HG03066 (cell line): Measurements from ENCODE around the gene CHCHD6.

Experiments
- ATAC-seq: cut with Tn5 transposase; IDR thresholded peaks from one replicate; pipeline ENCODE4 v1.9.1; 2021; ENCODE audit warnings: low read depth; ENCODE audit not compliant: unreplicated experiment

The CHCHD6 gene

DNA sequence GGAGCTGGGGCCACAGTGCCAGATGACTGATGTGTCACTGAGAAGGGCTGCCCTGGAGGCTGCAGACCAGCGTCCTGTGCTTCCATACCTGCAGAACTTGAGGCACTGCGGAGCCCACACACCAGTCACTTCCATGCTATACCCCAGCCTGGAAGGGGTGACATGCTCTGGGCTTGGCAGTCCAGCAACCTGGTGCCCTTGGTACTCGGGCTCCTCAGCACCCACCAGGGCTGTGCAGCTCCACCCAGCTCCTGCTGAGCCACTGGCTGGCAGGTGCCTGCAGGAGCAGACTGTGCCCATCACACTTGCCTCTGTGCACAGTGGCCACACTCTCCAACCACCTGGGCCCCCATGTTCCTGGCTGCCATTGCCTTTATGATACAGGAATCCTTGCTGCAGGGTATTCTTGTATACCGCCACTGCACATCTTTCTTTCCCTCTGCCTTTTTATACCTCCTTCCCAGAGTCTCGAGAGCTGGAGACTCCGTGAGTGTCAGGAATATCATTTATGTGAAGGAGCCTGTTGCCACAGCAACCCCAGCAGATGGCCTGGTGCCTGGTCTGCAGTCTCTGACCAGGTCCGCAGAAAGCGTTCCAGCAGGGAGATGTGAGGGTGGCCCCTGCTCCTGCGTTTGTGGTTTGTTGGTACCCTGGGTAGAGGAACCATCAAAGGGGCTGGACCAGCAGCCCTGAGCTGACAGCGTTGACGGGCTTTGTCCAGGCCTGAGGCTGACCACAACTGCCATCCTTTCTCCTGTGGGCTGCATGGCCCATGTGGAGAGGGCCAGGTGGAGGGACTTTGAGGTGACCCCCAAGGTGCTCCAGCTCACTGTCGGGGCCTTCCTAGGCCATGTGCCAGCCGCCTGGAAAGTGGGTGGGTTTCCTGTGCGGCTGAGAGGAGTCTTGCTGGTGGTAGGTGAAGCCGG, 185.5 kb downstream of the CHCHD6 start:
- no peak for ATAC-seq

DNA sequence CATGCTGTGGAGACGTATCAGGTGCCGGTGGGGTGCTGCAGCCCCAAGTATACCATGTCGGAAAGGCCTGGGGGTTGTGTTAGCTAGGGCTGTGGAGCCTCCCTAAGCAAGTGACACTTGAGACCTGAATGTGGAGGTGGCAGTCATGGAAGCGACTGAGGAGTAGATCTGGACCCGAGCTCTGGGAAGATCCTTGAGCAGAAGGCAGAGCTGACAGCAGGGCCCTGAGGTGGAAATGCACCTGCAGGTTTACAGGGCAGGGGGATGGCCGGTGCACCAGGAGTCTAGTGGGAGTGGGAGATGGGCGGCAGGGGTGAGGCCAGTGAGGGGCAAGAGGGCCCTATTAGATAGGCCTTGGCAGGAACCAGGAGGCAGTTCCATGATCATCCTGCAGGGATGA, 187.1 kb downstream of the CHCHD6 start:
- ATAC-seq, result no peak

DNA sequence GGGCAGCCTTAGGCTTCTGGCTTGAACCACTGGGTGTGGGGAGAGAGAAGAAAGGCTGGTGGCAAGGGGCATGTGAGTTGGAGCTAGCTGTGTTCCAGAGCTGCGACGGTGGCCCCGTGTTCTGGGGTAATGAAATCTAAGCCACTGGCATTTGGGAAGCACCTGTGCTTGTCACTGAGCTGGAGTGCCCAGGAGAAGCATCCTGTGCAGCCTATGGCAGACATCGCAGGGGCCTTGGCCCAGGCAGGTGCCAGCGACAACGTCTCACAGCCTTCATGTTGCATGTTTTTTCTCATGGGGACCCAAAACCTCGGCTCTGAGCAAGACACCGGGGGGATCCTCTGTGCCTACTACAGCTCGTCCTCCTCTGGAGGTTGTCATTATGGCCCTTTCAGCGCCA, 187.8 kb downstream of the CHCHD6 start:
- ATAC-seq, result no peak

DNA sequence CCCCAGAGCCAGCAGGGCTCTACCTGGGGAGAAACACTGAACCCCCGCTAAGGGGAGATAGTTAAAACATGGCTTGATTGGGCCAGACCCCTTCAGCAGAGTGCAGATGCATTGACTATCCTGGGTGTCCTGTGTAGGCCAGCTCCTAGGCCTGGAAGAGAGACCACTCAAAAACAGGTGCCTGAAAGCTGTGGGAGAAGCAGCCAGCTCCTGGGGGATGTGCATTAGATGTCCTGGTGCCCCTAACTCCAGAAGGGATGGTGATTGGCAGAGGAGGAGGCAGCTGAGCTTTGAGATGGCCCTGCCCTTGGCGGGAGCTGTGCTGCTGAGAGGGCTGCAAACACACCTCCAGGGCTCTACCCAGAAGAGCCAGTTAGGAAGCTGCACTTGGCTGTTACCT, 189.6 kb downstream of the CHCHD6 start:
- no peak for ATAC-seq

DNA sequence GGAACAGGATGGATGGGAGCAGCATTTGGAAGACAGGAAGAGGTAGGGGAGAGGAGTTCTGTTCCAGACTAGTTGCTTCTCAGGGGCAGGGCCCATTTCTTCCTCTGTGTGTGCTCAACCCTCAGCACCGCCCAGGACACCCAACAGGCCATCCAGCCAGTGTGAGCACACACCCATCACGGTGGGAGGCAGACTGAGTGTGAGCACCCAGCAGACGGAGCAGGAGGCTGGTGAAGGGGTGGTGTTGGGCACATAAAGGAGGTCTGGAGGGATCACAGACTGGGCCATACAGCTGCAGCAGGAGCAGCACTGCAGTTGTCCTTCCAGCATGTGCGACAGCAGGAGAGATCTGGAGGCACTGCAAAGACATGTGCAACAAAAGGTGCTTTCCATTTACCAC, 190.4 kb downstream of the CHCHD6 start:
- no peak for ATAC-seq

DNA sequence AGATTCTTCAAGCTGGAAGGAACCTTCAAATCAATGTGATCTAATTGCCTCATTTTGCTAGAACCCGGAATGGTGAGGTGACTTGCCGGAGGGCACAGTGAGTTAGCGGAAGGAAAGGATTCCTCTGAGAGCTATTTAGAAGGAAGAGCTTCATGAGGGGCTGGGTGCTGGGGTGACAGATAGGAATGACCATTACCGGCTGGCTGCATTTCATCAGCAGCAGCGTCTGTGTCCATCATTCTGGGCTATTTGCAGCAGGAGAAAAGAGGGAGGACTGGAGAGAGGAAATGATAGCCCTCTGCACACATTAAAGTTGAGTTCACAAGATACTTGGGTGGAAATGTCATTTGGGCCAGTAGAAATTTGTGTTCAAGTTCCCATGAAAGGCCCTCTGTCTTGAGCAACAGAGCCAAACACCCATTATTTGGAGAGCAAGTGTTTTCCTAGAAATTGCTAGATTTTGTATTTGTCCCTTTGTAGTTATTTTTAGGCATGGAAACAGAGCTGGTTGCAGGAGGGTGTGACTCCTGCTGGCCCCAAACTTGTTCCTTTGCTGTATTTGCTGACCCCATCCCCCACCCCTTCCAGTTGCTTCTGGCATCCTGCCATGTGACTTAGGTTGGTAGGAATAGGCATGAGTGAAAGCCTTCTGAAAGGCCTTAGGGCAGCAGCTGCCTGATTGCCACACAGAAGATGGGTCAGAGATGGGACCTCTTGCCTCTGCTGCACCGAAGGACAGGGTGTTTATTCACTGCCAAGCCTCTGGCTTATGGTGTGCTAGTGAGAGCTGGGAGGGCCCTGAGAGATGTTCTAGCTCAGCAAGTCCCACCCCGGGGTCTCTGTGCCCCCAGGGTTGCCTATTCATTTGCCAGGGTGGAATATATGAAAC, 191.4 kb downstream of the CHCHD6 start:
- ATAC-seq, result no peak

DNA sequence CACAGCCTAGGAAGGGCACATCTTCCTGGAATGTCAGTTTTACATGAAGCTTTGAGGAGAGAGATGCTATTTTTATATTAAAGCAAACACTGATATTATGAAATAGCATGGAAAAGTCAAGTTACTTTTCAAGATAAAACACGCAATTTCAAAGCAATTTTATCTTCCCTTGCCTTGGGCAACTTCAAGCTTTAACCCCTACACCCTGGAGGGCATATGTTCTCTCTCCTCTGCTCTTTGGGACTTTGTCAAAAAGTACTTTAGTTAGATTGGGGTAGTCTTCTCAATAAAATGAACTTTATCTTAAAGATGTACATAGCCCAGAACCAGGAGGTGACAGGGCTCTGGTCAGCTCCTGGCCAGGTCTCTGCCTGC, 192.0 kb downstream of the CHCHD6 start:
- ATAC-seq, result no peak

DNA sequence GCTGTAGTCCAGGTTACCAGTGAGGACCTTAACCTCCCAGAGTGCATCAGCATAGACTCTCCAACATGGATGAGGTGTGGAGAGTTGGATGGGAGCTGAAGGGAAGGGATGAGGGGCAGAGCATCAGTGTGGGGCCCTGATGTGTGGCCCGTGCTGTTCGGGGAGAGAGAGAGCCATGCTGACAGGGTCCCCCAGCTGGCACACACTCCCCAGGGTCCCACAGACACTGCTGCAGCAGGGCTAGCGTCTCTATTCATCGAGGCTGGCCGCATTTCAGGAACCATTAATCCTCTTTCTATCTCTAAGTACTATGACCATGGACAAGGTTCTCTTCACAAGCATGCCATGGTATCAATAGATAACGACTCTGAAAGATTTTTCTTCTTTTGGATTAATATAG, 192.9 kb downstream of the CHCHD6 start:
- no peak for ATAC-seq

DNA sequence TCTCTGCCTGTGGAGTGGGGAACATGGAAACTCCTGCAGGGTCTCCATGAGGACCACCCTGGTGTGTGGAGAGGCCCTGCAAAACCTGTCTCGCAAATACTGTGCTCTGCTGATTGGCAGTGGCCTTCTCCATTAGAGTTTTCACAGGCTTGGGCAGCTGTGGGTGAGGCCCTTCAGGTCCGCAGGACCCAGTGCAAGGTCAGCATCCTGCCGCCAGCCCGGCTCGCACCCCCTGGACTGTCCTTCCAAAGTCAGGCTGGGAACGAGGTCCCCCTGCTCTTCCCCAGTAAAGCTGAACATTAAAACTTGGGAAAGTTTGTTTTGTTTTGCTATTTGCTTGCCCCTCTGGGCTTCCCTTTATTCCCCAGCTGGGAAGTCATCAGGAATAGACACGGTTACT, 193.9 kb downstream of the CHCHD6 start:
- no peak for ATAC-seq

DNA sequence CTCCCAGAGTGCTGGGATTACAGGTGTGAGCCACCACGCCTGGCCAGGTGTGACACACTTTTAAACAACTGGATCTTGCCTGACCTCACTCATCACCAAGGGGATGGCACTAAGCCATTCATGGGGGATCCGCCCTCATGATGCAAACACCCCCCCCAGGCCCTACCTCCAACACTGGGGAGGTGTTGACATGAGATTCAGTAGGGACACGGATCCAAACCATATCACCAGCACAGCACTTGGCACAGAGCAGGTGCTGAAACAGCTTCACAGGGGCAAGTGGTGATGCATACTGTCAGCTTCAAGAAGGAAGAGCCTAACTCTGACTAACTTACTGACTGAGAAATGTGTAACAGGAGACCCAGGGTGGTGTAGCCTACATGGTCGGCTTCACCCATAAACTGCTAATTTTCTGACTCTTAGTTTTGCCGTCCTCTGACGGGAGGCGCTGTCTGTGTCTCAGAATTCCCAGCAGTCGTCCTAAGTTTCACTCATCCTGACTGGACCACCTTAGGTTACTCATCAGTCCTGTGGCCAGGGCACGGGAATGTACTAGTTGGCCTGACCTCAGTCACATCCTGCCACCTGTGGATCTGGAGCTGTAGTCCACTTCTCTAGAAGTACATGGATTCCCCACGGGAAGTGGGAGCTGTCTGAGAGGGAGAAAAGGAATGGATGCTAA, 197.0 kb downstream of the CHCHD6 start:
- no peak for ATAC-seq

DNA sequence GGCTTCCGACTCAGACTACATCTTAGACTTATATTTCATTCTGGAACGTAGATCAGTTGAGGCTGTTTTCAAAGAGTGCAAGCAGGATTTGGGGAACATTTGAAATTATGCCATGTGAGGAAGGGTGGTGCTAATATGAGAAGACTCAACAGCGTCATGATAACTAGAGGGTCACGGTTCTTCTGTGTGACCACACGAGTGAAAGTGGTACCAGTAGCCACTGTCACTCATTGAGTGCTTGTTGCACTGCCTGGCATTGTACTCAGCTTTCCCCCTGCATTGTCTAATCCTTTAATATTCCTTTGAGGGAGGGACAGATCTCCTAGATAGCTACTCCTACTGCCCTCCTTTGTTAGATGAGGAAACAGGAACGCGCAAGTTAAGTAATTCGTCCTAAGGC, 197.6 kb downstream of the CHCHD6 start:
- ATAC-seq, result no peak

DNA sequence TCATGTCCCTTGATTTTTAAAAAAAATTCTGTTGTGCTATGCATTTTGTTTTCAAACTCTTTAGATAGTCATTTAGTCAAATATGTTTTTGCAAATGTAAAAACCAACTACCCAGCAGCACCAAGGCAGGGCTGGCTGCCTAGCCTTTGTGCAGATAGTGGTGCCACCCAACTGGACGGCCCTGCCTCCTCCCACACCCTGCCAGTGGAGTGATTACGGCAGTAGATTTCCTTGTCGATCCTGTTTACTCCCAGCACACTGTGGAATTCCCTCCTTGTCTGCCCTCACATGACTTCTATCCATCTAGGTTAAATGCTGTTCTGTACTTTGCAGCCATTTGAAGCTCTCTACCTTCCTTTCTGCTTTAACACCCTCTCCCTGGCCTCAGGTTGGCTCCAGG, 199.5 kb downstream of the CHCHD6 start:
- ATAC-seq, result no peak

DNA sequence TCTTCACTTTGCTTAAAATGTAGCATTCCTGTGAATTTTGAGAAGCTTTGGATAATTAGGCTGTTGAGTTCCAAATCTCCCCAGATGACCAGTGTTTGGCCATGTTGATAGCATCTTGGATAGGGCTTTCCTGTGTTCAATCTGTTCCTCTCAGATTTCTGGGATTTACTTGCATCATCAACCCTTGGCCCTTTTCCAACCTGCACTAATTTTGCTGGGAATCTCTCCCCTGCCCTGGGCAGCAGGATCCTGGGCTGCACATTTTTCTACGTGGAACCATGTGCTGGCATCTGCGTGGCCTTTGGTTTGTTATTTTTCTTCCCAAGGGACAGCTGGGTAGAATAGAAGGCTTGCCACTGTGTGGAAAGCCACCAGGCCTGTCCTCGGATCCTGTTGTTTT, 203.5 kb downstream of the CHCHD6 start:
- no peak for ATAC-seq

DNA sequence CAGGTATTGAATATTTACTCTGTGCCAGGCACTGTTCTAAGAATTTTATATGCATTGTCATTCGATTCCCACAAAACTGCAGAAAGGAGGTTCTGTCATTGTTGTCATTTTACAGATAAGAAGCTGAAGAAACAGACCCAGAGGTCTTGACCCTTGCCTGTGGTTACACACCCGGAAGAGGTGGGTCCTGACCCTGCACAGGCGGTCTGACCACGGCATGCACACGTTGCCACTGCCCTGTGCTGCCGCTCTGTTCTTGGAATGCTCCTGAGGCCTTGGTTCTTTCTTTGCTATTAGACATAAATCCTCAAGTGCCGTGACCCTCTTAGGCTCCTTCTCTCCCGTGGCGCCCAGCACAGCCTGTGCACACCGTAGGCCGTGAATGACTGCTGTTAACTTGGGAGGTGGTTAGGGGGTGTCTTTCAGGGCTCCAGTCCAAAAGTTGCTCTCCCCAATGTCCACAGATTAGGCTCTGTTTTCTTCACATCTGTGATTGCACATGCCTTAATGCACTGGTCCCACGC, 204.8 kb downstream of the CHCHD6 start:
- no peak for ATAC-seq

DNA sequence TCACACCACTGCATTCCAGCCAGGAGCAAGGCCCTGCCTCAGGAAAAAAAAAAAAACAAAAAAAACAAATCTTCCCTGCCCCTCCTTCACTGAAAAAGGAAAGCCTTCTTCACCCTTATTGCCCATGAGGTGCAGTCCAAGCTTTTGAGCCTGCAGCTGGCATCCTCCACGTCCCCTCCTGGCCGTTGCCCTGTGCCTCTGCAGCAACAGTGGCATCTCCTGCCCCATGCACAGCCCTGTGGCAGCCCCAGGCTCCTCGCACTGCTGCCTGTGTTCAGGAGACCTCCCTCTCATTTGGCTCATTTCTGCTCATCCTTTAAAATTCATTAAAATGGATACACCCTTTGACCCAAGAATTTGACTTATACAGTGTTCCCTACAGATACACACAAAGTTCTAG, 206.2 kb downstream of the CHCHD6 start:
- ATAC-seq, result no peak

DNA sequence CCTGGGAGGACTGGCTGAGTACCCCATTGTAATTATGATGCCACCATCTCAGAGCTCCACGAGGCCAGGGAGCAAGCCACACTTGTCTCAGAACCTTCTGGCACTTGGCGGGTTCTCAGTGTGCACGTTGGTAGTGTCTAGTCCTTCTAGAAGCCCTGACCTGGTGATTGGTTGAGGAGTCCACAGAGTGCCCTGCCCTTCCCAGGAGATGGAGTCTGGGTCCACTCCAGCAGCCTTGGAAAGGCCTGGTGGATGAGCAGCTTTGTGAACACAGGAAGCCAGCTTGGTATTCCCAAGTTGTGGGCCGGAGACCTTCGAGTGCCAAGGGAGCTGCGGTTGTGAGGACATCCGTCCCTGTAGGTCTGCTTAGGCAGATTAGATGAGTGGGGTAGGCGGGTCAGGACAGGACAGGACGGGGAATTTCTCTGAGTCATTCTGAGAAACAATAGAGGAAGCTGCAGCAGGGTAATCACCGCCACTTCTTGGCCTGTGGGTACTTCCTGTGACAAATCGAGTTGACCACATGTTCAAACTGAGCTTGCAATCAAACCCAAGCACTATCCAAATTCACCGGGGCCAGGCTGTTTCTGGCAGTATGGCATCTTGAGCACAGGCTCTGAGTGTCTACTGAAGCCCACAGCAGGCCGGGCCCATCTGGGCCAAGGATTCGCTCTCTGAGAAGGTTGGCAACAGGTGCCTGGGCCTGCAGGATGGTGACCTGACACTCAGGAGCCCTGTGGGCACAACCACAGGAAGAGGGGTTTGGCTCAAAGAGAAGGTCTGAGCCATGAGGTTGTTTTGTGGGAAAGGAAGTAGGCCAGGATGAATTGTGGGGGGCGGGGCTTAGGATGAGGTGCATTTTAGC, 207.4 kb downstream of the CHCHD6 start:
- ATAC-seq, result peak; percentile 95

DNA sequence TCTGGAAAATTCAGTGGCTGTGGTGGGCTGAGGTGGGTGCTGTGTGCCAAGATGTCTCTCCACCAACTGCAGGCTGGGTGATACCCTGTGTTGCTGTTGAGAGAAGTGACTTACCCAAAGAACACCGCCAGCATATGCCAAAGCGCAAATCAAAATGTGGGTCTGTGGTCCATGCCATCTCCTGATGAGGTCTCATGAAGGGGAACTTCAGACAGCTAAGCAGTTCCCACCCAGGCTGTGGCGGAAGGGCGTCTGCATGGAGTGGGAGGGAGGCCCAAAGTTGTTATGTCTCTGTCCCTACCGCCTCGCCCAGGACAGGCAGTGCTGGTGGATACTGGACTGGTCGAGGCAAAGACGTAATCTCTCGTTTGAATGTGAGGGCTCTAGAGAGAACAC, 208.0 kb downstream of the CHCHD6 start:
- no peak for ATAC-seq

DNA sequence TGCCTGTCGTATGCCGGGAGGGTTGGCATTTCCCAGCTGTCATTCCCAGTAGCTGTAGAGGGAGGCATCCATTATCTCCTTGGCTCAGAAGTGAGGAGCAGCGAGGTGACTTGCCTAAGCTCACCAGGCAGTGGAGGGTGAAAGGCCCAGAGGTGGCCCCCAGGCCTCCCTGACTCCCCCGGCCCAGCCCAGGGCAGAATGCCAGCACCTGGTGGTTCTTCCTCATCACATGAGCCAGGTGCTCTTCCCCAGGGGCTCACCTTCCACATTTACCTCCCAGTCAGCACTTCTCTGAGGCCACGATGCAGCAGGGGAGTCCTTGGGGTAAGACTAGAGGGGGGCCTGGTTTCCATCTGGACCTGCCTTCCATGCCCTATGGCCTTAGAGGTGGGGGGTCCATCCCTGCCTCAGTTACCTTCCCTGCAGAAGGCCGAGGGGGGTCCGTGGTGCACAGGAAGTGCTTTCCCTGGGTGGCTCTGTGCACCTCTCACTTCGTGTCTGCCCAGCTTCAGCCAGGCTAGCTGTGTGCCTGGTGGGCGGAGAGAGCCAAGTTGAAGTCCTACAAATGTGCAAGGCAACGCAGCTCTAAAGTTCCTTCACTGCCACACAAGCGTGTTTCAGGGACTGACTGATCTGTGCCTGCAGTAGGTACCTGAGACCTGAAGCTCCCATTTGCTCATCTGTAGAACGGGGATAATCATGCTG, 208.6 kb downstream of the CHCHD6 start:
- ATAC-seq, result no peak

DNA sequence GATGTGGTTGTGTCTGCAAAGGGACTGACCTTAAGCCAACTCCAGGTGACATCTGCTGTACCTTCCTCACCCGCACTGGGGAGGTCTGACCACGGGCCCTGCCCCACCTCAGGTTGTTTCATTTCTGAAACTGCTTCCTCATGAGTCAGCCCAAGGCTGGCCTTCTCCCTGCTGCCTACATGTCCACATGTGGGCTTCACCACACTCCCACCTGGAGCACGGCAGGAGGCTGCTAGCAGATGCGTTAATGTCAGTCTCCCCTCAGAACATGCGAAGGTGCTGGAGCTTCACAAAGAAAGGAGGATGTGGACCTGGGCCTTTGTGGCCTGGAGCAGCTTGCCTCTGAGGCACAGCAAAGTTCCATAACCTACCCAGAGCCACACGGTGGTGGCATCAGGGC, 209.5 kb downstream of the CHCHD6 start:
- no peak for ATAC-seq
